ENCODE results near the gene BRD3. TPM values are rescaled to one million over a fixed set of nuclear protein-coding genes. Genes with fewer than 3 reads are reported as not detected.
A peak's percentile ranks its signal among the peaks of the same experiment; 100 is the strongest.
"Not testable (repeated sequence)": the region's sequence is repeated elsewhere in the genome, so short reads cannot be mapped to it uniquely, and the experiment has no call there.

The BRD3 gene
- 10 to 100 TPM; 34.2 to 36.6 TPM for total RNA-seq

DNA sequence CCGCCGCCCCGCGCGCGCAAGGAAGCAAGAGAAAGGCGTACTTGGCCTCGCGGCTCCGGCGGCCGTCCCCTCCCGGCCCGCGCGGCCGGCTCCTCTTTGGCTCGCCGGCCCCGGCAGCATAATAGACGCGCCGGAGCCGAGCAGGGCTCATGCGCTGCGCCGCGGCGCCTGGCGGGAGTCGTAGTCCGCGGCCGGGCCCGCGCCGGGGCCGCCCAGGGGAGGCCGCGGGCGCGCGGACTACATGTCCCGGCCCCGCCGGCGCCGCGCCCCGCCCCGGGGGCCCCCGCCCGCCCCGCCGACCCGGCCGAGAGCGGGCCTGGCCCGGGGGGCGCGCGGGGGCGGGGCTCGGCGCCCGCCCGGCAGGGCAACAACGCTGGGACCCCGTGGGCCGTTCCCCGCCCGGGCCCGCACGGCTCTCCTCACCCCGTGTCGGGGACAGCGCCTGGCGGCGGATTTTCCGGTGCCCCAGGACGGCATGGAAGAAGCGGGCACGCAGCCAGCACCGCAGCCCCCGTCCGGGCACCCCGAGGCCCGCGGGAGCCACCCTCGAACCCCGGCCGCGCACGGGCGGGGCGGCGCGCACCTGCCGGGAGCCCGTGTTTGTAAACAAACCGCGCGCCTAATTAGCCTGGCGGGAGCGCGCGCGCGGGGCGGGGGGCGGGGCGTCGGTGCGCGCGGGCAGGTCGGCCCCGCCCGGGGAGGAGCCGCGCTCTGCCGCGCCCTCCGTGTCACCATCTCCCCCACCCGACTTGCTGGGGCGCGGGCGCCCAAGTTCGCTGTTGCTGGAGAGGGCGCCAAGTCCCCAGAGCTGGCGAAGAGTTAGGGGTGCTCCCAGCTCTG, at the start of gene BRD3:
Gene BRD3 (minus strand): TSS at position 123 of the 840 bp plus-strand sequence. CDS start 14,549 bp downstream, outside the sequence.
- intact Hi-C loops (cut with micrococcal nuclease) = loop anchor here (1.0 to 10.0 kb wide), 8 partner anchors 31 to 923 kb away; partner anchors contain the start of genes BRD3OS, RNU6ATAC and VAV2
- CTCF ChIA-PET = interaction anchor here (0.7 kb wide), 1 partner anchor 1044 kb away, joined by 3 read pairs; no protein-coding TSS in a partner anchor
- no peaks in the 10 kb centered on the region for H3K9me3 Mint-ChIP-seq
- H3K27ac Mint-ChIP-seq = peak within 1 kb of the TSS; percentile 80
- peak; percentile 80 for DNase-seq
- peaks cover 13% of the 10 kb centered on the region for H3K27me3 Mint-ChIP-seq (ENCODE audit: low read depth)
- H3K4me1 Mint-ChIP-seq (ENCODE audit: low read depth) = peaks cover 29% of the 10 kb centered on the region
- peaks cover 2% of the 10 kb centered on the region for H3K36me3 Mint-ChIP-seq (ENCODE audit: low read depth)
- peak within 1 kb of the TSS; percentile 87 for H3K4me3 Mint-ChIP-seq

DNA sequence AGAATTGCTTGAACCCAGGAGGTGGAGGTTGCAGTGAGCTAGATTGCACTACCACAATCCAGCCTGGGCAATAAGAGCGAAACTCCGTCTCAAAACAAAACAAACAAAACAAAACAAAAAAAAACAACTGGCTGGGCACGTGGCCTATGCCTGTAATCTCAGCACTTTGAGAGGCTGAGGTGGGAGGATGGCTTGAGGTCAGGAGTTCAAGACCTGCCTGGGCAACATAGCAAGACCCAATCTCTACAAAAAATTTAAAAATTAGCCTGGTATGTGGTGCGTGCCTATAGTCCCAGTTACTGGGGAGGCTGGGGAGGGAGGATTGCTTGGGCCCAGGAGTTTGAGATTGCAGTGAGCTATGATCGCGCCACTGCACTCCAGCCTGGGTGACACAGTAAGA, 44.7 kb upstream of the BRD3 start:
- no peaks in the 10 kb centered on the region for H3K4me1 Mint-ChIP-seq (ENCODE audit: low read depth)
- intact Hi-C loops (cut with micrococcal nuclease) = no loop called here
- no peak overlapping the region for H3K27ac Mint-ChIP-seq
- CTCF ChIA-PET = interaction anchor here (1.2 kb wide), 1 partner anchor 51 kb away, joined by 3 read pairs; no protein-coding TSS in a partner anchor
- H3K27me3 Mint-ChIP-seq (ENCODE audit: low read depth) = no peaks in the 10 kb centered on the region
- no peak overlapping the region for H3K4me3 Mint-ChIP-seq
- no peaks in the 10 kb centered on the region for H3K36me3 Mint-ChIP-seq (ENCODE audit: low read depth)
- no peaks in the 10 kb centered on the region for H3K9me3 Mint-ChIP-seq
- no peak for DNase-seq

DNA sequence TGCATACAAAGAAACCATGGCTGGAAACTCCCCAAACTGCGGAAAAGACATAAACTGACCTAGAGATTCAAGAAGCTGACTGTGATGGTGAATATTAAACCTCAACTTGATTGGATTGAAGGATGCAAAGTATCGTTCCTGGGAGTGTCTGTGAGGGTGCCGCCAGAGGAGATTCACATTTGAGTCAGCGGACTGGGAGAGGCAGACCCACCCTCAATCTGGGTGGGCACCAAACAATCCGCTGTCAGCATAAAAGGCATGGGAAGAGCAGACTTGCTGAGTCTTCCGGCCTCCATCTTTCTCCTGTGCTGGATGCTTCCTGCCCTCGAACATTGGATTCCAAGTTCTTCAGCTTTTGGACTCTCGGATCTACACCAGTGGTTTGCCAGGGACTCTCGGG, 43.2 kb upstream of the BRD3 start:
- Mint-ChIP-seq H3K36me3 (ENCODE audit: low read depth) (no peaks in the 10 kb centered on the region), H3K27ac (no peak overlapping the region), H3K4me1 (ENCODE audit: low read depth) (no peaks in the 10 kb centered on the region), H3K27me3 (ENCODE audit: low read depth) (no peaks in the 10 kb centered on the region), H3K9me3 (no peaks in the 10 kb centered on the region), H3K4me3 (no peak overlapping the region)
- CTCF ChIA-PET = no interaction called here
- no peak for DNase-seq
- intact Hi-C loops (cut with micrococcal nuclease) = no loop called here

DNA sequence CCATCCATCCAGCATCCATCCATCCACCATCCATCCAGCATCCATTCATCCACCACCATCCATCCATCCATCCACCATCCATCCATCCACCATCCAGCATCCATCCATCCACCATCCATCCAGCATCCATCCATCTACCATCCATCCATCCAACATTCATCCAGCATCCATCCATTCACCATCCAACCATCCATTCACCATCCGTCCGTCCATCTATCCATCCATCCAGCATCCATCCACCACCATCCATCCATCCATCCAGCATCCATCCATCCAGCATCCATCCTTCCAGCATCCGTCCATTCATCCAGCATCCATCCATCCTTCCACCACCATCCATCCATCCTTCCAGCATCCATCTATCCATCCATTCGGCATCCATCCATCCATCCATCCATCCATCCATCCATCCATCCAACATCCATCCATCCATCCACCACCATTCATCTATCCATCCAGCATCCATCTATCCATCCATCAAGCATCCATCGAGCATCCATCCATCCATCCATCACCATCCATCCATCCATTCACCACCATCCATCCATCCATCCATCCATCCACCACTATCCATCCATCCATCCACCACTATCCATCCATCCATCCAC, 35.7 kb upstream of the BRD3 start:
- Mint-ChIP-seq H3K4me3 (no peak overlapping the region), H3K36me3 (ENCODE audit: low read depth) (no peaks in the 10 kb centered on the region), H3K4me1 (ENCODE audit: low read depth) (no peaks in the 10 kb centered on the region), H3K9me3 (no peaks in the 10 kb centered on the region), H3K27me3 (ENCODE audit: low read depth) (peaks cover 8% of the 10 kb centered on the region), H3K27ac (no peak overlapping the region)
- no peak for DNase-seq
- CTCF ChIA-PET = no interaction called here
- intact Hi-C loops (cut with micrococcal nuclease) = no loop called here

DNA sequence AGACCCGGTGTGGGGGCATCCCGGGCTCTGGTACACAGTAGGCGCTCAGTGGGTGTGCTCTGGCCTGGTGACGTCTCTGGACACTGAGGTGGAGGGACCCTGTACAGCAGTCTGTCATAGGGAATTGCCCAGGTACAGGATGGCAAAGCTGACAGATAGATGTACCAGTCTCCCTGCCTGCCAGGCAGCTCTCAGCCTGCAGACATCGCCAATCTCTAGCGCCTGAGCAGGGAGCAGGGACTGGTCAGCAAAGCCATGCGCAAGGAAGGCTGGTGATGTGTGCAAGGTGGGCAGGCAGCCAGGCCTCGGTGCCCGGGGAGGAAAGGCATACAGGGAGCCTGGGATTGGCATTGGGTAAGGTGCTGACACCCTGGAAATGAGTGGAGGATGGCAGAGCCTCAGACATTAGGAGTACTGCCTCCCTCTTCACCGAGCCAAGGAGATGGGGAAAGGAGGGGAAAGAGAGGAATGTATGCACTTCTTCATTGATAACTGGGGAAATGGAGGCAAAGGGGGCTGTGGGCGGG, 33.9 kb upstream of the BRD3 start:
- intact Hi-C loops (cut with micrococcal nuclease) = no loop called here
- Mint-ChIP-seq H3K27ac (no peak overlapping the region), H3K36me3 (ENCODE audit: low read depth) (no peaks in the 10 kb centered on the region), H3K27me3 (ENCODE audit: low read depth) (peaks cover 8% of the 10 kb centered on the region), H3K4me3 (no peak overlapping the region), H3K4me1 (ENCODE audit: low read depth) (no peaks in the 10 kb centered on the region), H3K9me3 (no peaks in the 10 kb centered on the region)
- CTCF ChIA-PET = no interaction called here
- no peak for DNase-seq

DNA sequence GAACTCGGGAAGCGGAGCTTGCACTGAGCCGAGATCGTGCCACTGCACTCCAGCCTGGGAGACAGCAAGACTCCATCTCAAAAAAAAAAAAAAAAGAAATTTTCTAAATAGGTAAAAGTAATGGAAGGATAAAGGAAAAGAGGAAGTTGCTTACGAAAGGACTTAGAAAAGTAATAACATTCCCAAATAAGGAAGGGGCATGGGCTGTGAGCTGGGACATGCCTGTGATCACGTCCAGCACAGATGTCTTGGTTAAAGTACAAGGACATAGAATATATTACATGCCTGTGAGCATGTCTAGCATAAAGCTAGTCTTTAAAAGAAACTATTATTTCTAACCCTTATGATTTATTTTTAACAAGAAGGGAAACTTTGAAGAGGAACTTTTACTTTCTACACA, 33.3 kb upstream of the BRD3 start:
- H3K9me3 Mint-ChIP-seq; H3K36me3 Mint-ChIP-seq (ENCODE audit: low read depth); H3K27me3 Mint-ChIP-seq (ENCODE audit: low read depth); intact Hi-C loops (cut with micrococcal nuclease); H3K4me1 Mint-ChIP-seq (ENCODE audit: low read depth); H3K27ac Mint-ChIP-seq; DNase-seq; H3K4me3 Mint-ChIP-seq: not testable (repeated sequence)
- CTCF ChIA-PET = interaction anchor here (0.7 kb wide), 1 partner anchor 1754 kb away, joined by 4 read pairs; no protein-coding TSS in a partner anchor

DNA sequence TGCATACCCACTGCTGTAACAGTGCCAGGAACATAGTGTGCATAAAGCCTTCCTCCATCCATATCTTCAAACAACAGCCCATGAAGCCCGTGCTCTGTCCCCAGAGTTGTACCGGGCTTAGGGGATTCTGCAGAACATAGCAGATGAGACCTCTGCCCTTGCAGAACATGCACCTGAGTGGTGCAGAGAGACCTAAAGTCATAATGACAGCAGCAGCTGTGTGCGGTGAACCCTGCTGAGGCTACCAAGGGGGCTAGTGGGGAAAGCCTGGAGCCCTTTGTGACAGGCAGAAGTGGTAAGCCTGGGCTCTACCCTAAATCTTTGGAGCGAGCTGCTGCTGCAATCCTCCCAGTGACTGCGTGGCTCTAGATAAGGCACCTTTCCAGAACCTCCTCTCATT, 32.2 kb upstream of the BRD3 start:
- Mint-ChIP-seq H3K27ac (no peak overlapping the region), H3K27me3 (ENCODE audit: low read depth) (peaks cover 8% of the 10 kb centered on the region), H3K36me3 (ENCODE audit: low read depth) (no peaks in the 10 kb centered on the region), H3K4me3 (no peak overlapping the region), H3K4me1 (ENCODE audit: low read depth) (no peaks in the 10 kb centered on the region), H3K9me3 (no peaks in the 10 kb centered on the region)
- no peak for DNase-seq
- intact Hi-C loops (cut with micrococcal nuclease) = no loop called here
- CTCF ChIA-PET = interaction anchor here (1.3 kb wide), 1 partner anchor 105 kb away, joined by 3 read pairs; no protein-coding TSS in a partner anchor

DNA sequence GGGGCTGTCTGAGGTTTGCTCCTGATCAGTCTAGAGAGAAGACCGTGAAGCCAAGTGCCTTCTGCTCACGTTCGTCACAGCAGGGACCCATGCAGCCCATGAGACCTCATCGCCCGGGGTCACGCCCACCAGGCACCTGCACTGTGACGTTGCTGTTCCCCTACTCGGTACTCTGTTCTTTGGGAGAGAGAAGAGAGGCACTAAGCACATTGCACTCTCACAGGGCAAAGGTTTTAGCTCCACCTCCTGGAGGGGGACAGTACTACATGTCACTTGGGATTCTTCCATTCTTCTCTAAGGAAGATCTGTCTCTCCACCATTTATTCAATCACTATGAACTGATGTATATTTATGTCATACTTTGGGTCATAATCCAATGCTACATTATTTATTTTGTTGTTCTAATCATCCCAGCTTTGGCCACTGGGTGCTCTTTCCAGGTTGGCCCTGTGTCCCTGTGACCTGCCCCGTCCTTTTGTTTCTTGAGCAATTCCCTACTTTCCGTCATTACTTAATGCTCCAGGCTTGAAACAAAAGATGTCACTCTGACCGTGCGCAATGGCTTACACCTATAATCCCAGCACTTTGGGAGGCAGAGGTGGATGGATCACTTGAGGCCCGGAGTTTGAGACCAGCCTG, 31.4 kb upstream of the BRD3 start:
- CTCF ChIA-PET = interaction anchor here (0.5 to 1.3 kb wide), 3 partner anchors 14 to 105 kb away, joined by 3 to 6 read pairs (median 3); no protein-coding TSS in a partner anchor
- H3K36me3 Mint-ChIP-seq (ENCODE audit: low read depth) = no peaks in the 10 kb centered on the region
- peaks cover 8% of the 10 kb centered on the region for H3K27me3 Mint-ChIP-seq (ENCODE audit: low read depth)

DNA sequence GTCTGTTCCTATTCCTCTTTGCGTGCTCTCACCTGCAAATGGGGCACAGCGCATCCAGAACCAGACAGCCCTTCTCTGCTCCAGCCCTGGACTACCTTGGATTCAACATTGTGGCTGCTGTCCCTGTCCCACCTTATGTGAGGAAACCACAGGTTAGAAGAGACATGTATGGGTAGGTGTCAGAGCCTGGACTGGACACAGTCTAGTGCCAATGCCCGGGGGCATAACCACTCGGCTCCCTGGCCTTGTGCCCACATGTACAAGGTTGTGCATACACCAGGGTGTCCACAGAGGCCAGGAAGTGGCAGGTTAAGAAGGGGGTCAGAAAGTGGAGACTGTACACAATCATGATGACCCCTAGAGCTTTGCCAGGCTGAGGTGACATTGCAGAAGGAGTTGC, 22.1 kb upstream of the BRD3 start:
- intact Hi-C loops (cut with micrococcal nuclease) = no loop called here
- no peak overlapping the region for H3K27ac Mint-ChIP-seq

More for the DNA sequence above, 31.4 kb upstream of the BRD3 start:
- no peak overlapping the region for H3K4me3 Mint-ChIP-seq
- H3K4me1 Mint-ChIP-seq (ENCODE audit: low read depth) = no peaks in the 10 kb centered on the region
- no peak overlapping the region for H3K27ac Mint-ChIP-seq
- intact Hi-C loops (cut with micrococcal nuclease) = loop anchor here (1.0 to 2.0 kb wide), 3 partner anchors 30 to 317 kb away; partner anchors contain the start of gene BRD3
- H3K9me3 Mint-ChIP-seq = no peaks in the 10 kb centered on the region
- peak; percentile 70 for DNase-seq

DNA sequence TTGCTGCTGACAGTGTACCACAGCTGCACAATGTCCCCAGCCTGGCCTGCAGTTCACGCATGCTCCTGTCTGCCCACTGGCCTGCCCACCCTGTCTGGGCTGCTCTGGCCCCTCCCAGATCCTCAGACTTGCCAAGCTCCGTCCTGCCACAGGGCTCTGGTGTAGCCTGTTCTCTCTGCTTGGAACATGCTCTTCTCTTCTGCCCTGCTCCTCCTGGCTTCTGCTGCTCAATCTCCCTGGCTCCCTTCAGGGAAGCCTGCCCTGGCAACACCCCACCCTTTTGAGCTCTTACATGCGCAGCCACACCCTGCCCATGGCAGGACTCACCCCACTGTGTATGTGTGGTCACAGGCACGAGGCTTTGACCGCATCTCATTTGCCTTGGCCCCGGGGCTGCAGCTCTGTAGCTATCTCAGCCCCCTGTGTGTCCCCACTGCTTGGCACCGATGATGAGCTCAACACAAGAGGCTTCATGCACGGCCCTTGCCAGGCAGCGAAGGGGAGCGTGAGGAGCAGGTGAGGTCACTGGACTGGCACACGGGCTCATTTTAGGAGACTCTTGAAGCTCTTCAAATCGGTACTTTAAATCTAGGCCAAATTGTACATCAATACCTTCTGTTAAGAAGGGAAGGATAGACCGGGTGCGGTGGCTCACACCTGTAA, 20.4 kb upstream of the BRD3 start:
- Mint-ChIP-seq H3K9me3 (peaks cover 2% of the 10 kb centered on the region), H3K36me3 (ENCODE audit: low read depth) (no peaks in the 10 kb centered on the region), H3K4me1 (ENCODE audit: low read depth) (no peaks in the 10 kb centered on the region), H3K27ac (no peak overlapping the region), H3K4me3 (no peak overlapping the region), H3K27me3 (ENCODE audit: low read depth) (no peaks in the 10 kb centered on the region)
- no peak for DNase-seq
- intact Hi-C loops (cut with micrococcal nuclease) = no loop called here
- CTCF ChIA-PET = interaction anchor here (0.7 kb wide), 1 partner anchor 346 kb away, joined by 3 read pairs; no protein-coding TSS in a partner anchor

More for the DNA sequence above, 22.1 kb upstream of the BRD3 start:
- no peaks in the 10 kb centered on the region for H3K4me1 Mint-ChIP-seq (ENCODE audit: low read depth)
- no peaks in the 10 kb centered on the region for H3K36me3 Mint-ChIP-seq (ENCODE audit: low read depth)
- CTCF ChIA-PET = no interaction called here
- DNase-seq = no peak
- no peak overlapping the region for H3K4me3 Mint-ChIP-seq
- peaks cover 2% of the 10 kb centered on the region for H3K9me3 Mint-ChIP-seq
- H3K27me3 Mint-ChIP-seq (ENCODE audit: low read depth) = no peaks in the 10 kb centered on the region

DNA sequence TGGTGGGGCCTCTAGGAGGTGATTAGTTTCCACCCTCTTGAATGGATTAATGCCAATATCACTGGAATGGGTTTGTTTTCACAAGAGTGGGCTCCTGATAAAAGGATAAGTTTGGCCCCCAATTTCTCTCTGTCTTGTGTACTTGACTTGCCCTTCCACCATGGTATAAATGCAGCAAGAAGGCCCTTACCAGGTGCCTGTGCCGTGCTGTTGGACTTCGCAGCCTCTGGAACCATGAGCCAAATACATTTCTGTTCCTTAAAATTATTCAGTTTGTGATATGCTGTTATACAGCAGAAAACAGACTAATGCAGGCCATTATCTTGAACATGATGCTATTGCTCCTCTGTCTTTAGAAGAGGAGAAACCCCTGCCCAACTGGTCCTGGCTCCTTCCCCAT, 17.8 kb upstream of the BRD3 start:
- H3K27me3 Mint-ChIP-seq (ENCODE audit: low read depth) = peaks cover 4% of the 10 kb centered on the region
- CTCF ChIA-PET = no interaction called here
- H3K4me3 Mint-ChIP-seq = no peak overlapping the region
- no peaks in the 10 kb centered on the region for H3K4me1 Mint-ChIP-seq (ENCODE audit: low read depth)
- intact Hi-C loops (cut with micrococcal nuclease) = no loop called here
- H3K27ac Mint-ChIP-seq = no peak overlapping the region
- no peaks in the 10 kb centered on the region for H3K36me3 Mint-ChIP-seq (ENCODE audit: low read depth)
- peaks cover 2% of the 10 kb centered on the region for H3K9me3 Mint-ChIP-seq
- no peak for DNase-seq

DNA sequence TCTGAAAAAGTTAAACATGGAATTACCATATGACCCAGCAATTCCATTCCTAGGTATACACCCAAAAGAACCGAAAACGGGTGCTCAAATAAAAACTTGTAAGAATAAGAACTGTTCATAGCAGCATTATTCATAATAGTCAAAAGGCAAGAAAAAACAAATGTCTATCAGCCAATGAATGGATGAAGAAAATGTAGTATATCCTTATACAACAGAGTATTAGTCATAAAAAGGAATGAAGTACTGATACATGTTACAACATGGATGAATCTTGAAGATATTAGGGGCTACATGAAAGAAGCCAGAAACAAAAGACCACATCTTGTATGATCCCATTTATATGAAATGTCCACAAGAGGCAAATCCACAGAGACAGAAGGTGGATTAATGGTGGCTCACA, 15.6 kb upstream of the BRD3 start:
- H3K4me3 Mint-ChIP-seq = no peak overlapping the region
- CTCF ChIA-PET = no interaction called here
- DNase-seq = no peak
- H3K27me3 Mint-ChIP-seq (ENCODE audit: low read depth) = peaks cover 4% of the 10 kb centered on the region
- intact Hi-C loops (cut with micrococcal nuclease) = no loop called here
- peaks cover 1% of the 10 kb centered on the region for H3K36me3 Mint-ChIP-seq (ENCODE audit: low read depth)
- no peaks in the 10 kb centered on the region for H3K4me1 Mint-ChIP-seq (ENCODE audit: low read depth)
- H3K27ac Mint-ChIP-seq = no peak overlapping the region
- H3K9me3 Mint-ChIP-seq = peaks cover 14% of the 10 kb centered on the region
